ENCODE results near the gene GPR75.

GRCh38 chr2:53821810-53822209 lies 38.0 kb downstream of the GPR75 start:
- TF ChIP-seq POLR2AphosphoS5 (IDR thresholded peaks at IDR 0.05; ENCODE audit: low read depth, low read length) (no peak), REST (IDR thresholded peaks at IDR 0.05; ENCODE audit: insufficient read depth in 1 of 2, low read depth in 2 of 2, low read length in 2 of 2) (no peak), TAF1 (IDR thresholded peaks at IDR 0.05; ENCODE audit: borderline replicate concordance, insufficient read depth, low read length) (no peak), SIN3A (IDR thresholded peaks at IDR 0.05; ENCODE audit: borderline replicate concordance, insufficient read depth, low read length) (no peak), FOXP2 (optimal IDR thresholded peaks at IDR 0.05; ENCODE audit: borderline replicate concordance, extremely low read depth, extremely low read length, insufficient read depth) (no peak)
